GM12864 (cell line): Measurements from ENCODE around the gene ADGRL4.
"Not testable (repeated sequence)": the region's sequence is repeated elsewhere in the genome, so short reads cannot be mapped to it uniquely, and the experiment has no call there.

Source experiments
- DNase-seq: peaks from one replicate; pipeline ENCODE4 v3.0.0-alpha.2; 2011; ENCODE audit warnings: low read depth
- H3K4me3 ChIP-seq: 2 replicates; pipeline ENCODE4 v1.5.1; 2011; ENCODE audit warnings: mild to moderate bottlenecking, low read depth, low read length, control low read depth
- CTCF ChIP-seq: IDR thresholded peaks from 2 replicates; pipeline ENCODE4 v1.5.1; 2011; ENCODE audit warnings: low read depth, mild to moderate bottlenecking, moderate library complexity, low read length, control low read depth, inconsistent platforms; ENCODE audit errors: missing control alignments

ADGRL4 gene

GRCh38 chr1:78892260-78892840 lies 114.2 kb downstream of the ADGRL4 start:
- no peak for DNase-seq
- no peak for TF ChIP-seq CTCF
- no peak overlapping the region for H3K4me3 ChIP-seq

- TF ChIP-seq CTCF, result no peak
- no peak for DNase-seq
- no peak overlapping the region for H3K4me3 ChIP-seq
Measured at GRCh38 chr1:78887458-78887857, 119.1 kb downstream of the ADGRL4 start.

- DNase-seq, result no peak
- TF ChIP-seq CTCF, result no peak
Measured at GRCh38 chr1:78884685-78885452, 121.7 kb downstream of the ADGRL4 start.

GRCh38 chr1:78880223-78880622 lies 126.3 kb downstream of the ADGRL4 start:
- H3K4me3 ChIP-seq, result no peak overlapping the region
- no peak for TF ChIP-seq CTCF
- no peak for DNase-seq

More at GRCh38 chr1:78884685-78885452, 121.7 kb downstream of the ADGRL4 start:
- no peak overlapping the region for H3K4me3 ChIP-seq

- not testable (repeated sequence) for H3K4me3 ChIP-seq
Measured at GRCh38 chr1:78875986-78876385, 130.5 kb downstream of the ADGRL4 start.

GRCh38 chr1:78872801-78873200 lies 133.7 kb downstream of the ADGRL4 start:
- DNase-seq, H3K4me3 ChIP-seq: not testable (repeated sequence)

More at GRCh38 chr1:78875986-78876385, 130.5 kb downstream of the ADGRL4 start:
- not testable (repeated sequence) for DNase-seq

- no peak overlapping the region for H3K4me3 ChIP-seq
- TF ChIP-seq CTCF, result no peak
- no peak for DNase-seq
Measured at GRCh38 chr1:78871249-78871648, 135.3 kb downstream of the ADGRL4 start.

GRCh38 chr1:78869136-78869535 lies 137.4 kb downstream of the ADGRL4 start:
- no peak overlapping the region for H3K4me3 ChIP-seq

More at GRCh38 chr1:78869136-78869535, 137.4 kb downstream of the ADGRL4 start:
- no peak for DNase-seq
- no peak for TF ChIP-seq CTCF
